ENCODE results near the gene ERO1B. TPM values are rescaled to one million over a fixed set of nuclear protein-coding genes. Genes with fewer than 3 reads are reported as not detected.
"Not testable (repeated sequence)": the region's sequence is repeated elsewhere in the genome, so short reads cannot be mapped to it uniquely, and the experiment has no call there.

ERO1B gene
- total and polyA plus RNA-seq, 2 donors (not counting 1 experiment from before 2014, with no cell fraction given): 2.2 to 5.0 TPM

DNA sequence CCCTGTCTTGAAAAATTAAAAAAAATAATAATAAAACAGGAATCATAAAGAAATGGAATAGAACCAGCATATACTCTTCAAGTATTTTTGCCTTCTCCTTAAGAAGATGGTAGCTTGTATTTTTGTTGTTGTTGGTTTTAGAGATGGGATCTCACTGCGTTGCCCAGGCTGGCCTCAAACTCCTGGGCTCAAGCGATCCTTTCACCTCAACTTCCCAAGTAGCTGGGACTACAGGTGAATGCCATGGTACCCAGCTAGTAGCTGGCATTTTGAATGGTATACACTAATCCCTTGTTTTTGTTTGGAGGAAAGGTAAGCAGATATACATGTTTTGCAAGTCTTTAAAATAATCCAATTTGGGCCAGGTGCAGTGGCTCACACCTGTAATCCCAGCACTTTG lies 34.7 kb upstream of the ERO1B start:
- no peaks in the 10 kb centered on the region for H3K9me3 ChIP-seq (ENCODE audit: control insufficient read depth, insufficient read depth, low read depth, low read length)
- H3K27ac ChIP-seq (ENCODE audit: insufficient read depth, low read length): no peak overlapping the region
- no peaks in the 10 kb centered on the region for H3K36me3 ChIP-seq (ENCODE audit: control insufficient read depth, insufficient read depth, low read length)
- no peak overlapping the region for H3K4me2 ChIP-seq (ENCODE audit: extremely low read depth, insufficient read depth, low read length)
- no peaks in the 10 kb centered on the region for H3K79me2 ChIP-seq (ENCODE audit: control insufficient read depth, insufficient read depth, low read length)
- no peaks in the 10 kb centered on the region for H4K20me1 ChIP-seq (ENCODE audit: control insufficient read depth, extremely low read depth, insufficient read depth, low read length)
- H3K27me3 ChIP-seq (ENCODE audit: control insufficient read depth, insufficient read depth, low read length): no peaks in the 10 kb centered on the region
- TF ChIP-seq, protein P1, sequence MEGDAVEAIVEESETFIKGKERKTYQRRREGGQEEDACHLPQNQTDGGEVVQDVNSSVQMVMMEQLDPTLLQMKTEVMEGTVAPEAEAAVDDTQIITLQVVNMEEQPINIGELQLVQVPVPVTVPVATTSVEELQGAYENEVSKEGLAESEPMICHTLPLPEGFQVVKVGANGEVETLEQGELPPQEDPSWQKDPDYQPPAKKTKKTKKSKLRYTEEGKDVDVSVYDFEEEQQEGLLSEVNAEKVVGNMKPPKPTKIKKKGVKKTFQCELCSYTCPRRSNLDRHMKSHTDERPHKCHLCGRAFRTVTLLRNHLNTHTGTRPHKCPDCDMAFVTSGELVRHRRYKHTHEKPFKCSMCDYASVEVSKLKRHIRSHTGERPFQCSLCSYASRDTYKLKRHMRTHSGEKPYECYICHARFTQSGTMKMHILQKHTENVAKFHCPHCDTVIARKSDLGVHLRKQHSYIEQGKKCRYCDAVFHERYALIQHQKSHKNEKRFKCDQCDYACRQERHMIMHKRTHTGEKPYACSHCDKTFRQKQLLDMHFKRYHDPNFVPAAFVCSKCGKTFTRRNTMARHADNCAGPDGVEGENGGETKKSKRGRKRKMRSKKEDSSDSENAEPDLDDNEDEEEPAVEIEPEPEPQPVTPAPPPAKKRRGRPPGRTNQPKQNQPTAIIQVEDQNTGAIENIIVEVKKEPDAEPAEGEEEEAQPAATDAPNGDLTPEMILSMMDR (conservative IDR thresholded peaks at IDR 0.05 in 1 of 2, IDR thresholded peaks at IDR 0.05 in 1 of 2; ENCODE audit: low read depth in 1 of 2, low read length in 2 of 2): no peak
- no peak for TF ChIP-seq EZH2 (IDR thresholded peaks at IDR 0.05; ENCODE audit: low read length, missing control alignments)
- H2AFZ ChIP-seq (ENCODE audit: low read length): no peak overlapping the region
- DNase-seq (ENCODE audit: low read depth in 2 of 2): no peak
- H3K4me3 ChIP-seq (replicated peaks in 1 of 4; ENCODE audit: control extremely low read depth in 1 of 4, insufficient read depth in 1 of 4, low read depth in 3 of 4, low read length in 4 of 4): no peak overlapping the region
- H3K9ac ChIP-seq (ENCODE audit: insufficient read depth, low read length): no peak overlapping the region
- no peaks in the 10 kb centered on the region for H3K4me1 ChIP-seq (ENCODE audit: control insufficient read depth, extremely low read depth, insufficient read depth, low read length)

- Histone ChIP-seq H3K4me1 (ENCODE audit: control insufficient read depth, extremely low read depth, insufficient read depth, low read length) (no peaks in the 10 kb centered on the region), H3K9me3 (ENCODE audit: control insufficient read depth, insufficient read depth, low read depth, low read length) (no peaks in the 10 kb centered on the region), H3K4me2 (ENCODE audit: extremely low read depth, insufficient read depth, low read length) (no peak overlapping the region), H3K9ac (ENCODE audit: insufficient read depth, low read length) (no peak overlapping the region), H3K79me2 (ENCODE audit: control insufficient read depth, insufficient read depth, low read length) (no peaks in the 10 kb centered on the region), H4K20me1 (ENCODE audit: control insufficient read depth, extremely low read depth, insufficient read depth, low read length) (no peaks in the 10 kb centered on the region), H3K27ac (ENCODE audit: insufficient read depth, low read length) (no peak overlapping the region), H2AFZ (ENCODE audit: low read length) (no peak overlapping the region), H3K27me3 (ENCODE audit: control insufficient read depth, insufficient read depth, low read length) (no peaks in the 10 kb centered on the region), H3K4me3 (replicated peaks in 1 of 4; ENCODE audit: control extremely low read depth in 1 of 4, insufficient read depth in 1 of 4, low read depth in 3 of 4, low read length in 4 of 4) (no peak overlapping the region), H3K36me3 (ENCODE audit: control insufficient read depth, insufficient read depth, low read length) (no peaks in the 10 kb centered on the region)
- no peak for TF ChIP-seq EZH2 (IDR thresholded peaks at IDR 0.05; ENCODE audit: low read length, missing control alignments)
- TF ChIP-seq, protein P1 (conservative IDR thresholded peaks at IDR 0.05 in 1 of 2, IDR thresholded peaks at IDR 0.05 in 1 of 2; ENCODE audit: low read depth in 1 of 2, low read length in 2 of 2): no peak
- DNase-seq (ENCODE audit: low read depth in 2 of 2): no peak
Observed at GRCh38 chr1:236315518-236315917, 33.8 kb upstream of the ERO1B start.

GRCh38 chr1:236315092-236315491 lies 33.3 kb upstream of the ERO1B start:
- Histone ChIP-seq H3K27ac (ENCODE audit: insufficient read depth, low read length) (no peak overlapping the region), H3K4me1 (ENCODE audit: control insufficient read depth, extremely low read depth, insufficient read depth, low read length) (no peaks in the 10 kb centered on the region), H3K9ac (ENCODE audit: insufficient read depth, low read length) (no peak overlapping the region), H4K20me1 (ENCODE audit: control insufficient read depth, extremely low read depth, insufficient read depth, low read length) (no peaks in the 10 kb centered on the region), H3K4me2 (ENCODE audit: extremely low read depth, insufficient read depth, low read length) (no peak overlapping the region), H3K27me3 (ENCODE audit: control insufficient read depth, insufficient read depth, low read length) (no peaks in the 10 kb centered on the region), H3K79me2 (ENCODE audit: control insufficient read depth, insufficient read depth, low read length) (no peaks in the 10 kb centered on the region), H2AFZ (ENCODE audit: low read length) (no peak overlapping the region), H3K9me3 (ENCODE audit: control insufficient read depth, insufficient read depth, low read depth, low read length) (no peaks in the 10 kb centered on the region), H3K36me3 (ENCODE audit: control insufficient read depth, insufficient read depth, low read length) (no peaks in the 10 kb centered on the region), H3K4me3 (replicated peaks in 1 of 4; ENCODE audit: control extremely low read depth in 1 of 4, insufficient read depth in 1 of 4, low read depth in 3 of 4, low read length in 4 of 4) (no peak overlapping the region)
- no peak for DNase-seq (ENCODE audit: low read depth in 2 of 2)
- no peak for TF ChIP-seq EZH2 (IDR thresholded peaks at IDR 0.05; ENCODE audit: low read length, missing control alignments)
- TF ChIP-seq, protein P1 (conservative IDR thresholded peaks at IDR 0.05 in 1 of 2, IDR thresholded peaks at IDR 0.05 in 1 of 2; ENCODE audit: low read depth in 1 of 2, low read length in 2 of 2): no peak

GRCh38 chr1:236314050-236314449 lies 32.3 kb upstream of the ERO1B start:
- not testable (repeated sequence) for H4K20me1 ChIP-seq (ENCODE audit: control insufficient read depth, extremely low read depth, insufficient read depth, low read length); H3K36me3 ChIP-seq (ENCODE audit: control insufficient read depth, insufficient read depth, low read length); DNase-seq (ENCODE audit: low read depth in 2 of 2); H3K27ac ChIP-seq (ENCODE audit: insufficient read depth, low read length); H3K4me2 ChIP-seq (ENCODE audit: extremely low read depth, insufficient read depth, low read length); H2AFZ ChIP-seq (ENCODE audit: low read length); H3K4me1 ChIP-seq (ENCODE audit: control insufficient read depth, extremely low read depth, insufficient read depth, low read length); H3K9me3 ChIP-seq (ENCODE audit: control insufficient read depth, insufficient read depth, low read depth, low read length); H3K79me2 ChIP-seq (ENCODE audit: control insufficient read depth, insufficient read depth, low read length); H3K27me3 ChIP-seq (ENCODE audit: control insufficient read depth, insufficient read depth, low read length); H3K9ac ChIP-seq (ENCODE audit: insufficient read depth, low read length); H3K4me3 ChIP-seq (replicated peaks in 1 of 4; ENCODE audit: control extremely low read depth in 1 of 4, insufficient read depth in 1 of 4, low read depth in 3 of 4, low read length in 4 of 4)

Data from fibroblast of lung (primary cell).